SK-N-SH treated with all-trans-retinoic acid at 6 μM for 48 hours (cell line): ENCODE measurements around the gene DLAT.

ENCODE experiments used
- ATAC-seq: fragments of 200-7000 bp; cut with Tn5 transposase; 3 replicates; pipeline ENCODE4 v1.9.1; 2020; ENCODE audit warnings: mild to moderate bottlenecking, moderate library complexity
- ARNTL ChIP-seq: fragments of 450-650 bp; formaldehyde crosslinking; IDR thresholded peaks from 2 replicates; pipeline ENCODE4 v1.5.0; 2020; ENCODE audit warnings: low read depth, mild to moderate bottlenecking, moderate library complexity, borderline replicate concordance
- BACH2 ChIP-seq: fragments of 250-450 bp; sonication (Bioruptor Pico); IDR thresholded peaks from 2 replicates; pipeline ENCODE4 v1.9.0; 2021; ENCODE audit warnings: mild to moderate bottlenecking, borderline replicate concordance
- CREB5 ChIP-seq: fragments of 250-450 bp; sonication (Bioruptor Pico); IDR thresholded peaks from 2 replicates; pipeline ENCODE4 v1.5.1; 2020; ENCODE audit warnings: low read depth, mild to moderate bottlenecking, moderate library complexity
- CSDC2 ChIP-seq: fragments of 250-450 bp; sonication (Bioruptor Pico); IDR thresholded peaks from 2 replicates; pipeline ENCODE4 v1.5.0; 2020; ENCODE audit warnings: mild to moderate bottlenecking, moderate library complexity
- ESRRG ChIP-seq: fragments of 250-450 bp; sonication (Bioruptor Pico); IDR thresholded peaks from 2 replicates; pipeline ENCODE4 v1.6.1; 2021; ENCODE audit warnings: mild to moderate bottlenecking
- ISL1 ChIP-seq: fragments of 250-450 bp; sonication (Bioruptor Pico); IDR thresholded peaks from 2 replicates; pipeline ENCODE4 v2.1.2; 2022; ENCODE audit warnings: mild to moderate bottlenecking, moderate library complexity
- OSR1 ChIP-seq: fragments of 250-450 bp; sonication (Bioruptor Pico); IDR thresholded peaks from 2 replicates; pipeline ENCODE4 v1.8.0; 2022; ENCODE audit warnings: moderate library complexity, mild to moderate bottlenecking, inconsistent platforms
- POU6F1 ChIP-seq: fragments of 250-450 bp; sonication (Bioruptor Pico); IDR thresholded peaks from 2 replicates; pipeline ENCODE4 v1.8.0; 2021; ENCODE audit warnings: low read depth, mild to moderate bottlenecking, moderate library complexity, borderline replicate concordance
- PPARA ChIP-seq: fragments of 250-450 bp; sonication (Bioruptor Pico); IDR thresholded peaks from 2 replicates; pipeline ENCODE4 v1.5.0; 2020; ENCODE audit warnings: mild to moderate bottlenecking, borderline replicate concordance
- RARB ChIP-seq: fragments of 250-450 bp; sonication (Bioruptor Pico); IDR thresholded peaks from 2 replicates; pipeline ENCODE4 v1.8.0; 2021; ENCODE audit warnings: mild to moderate bottlenecking, moderate library complexity
- TCF4 ChIP-seq: fragments of 250-450 bp; sonication (Bioruptor Pico); IDR thresholded peaks from 2 replicates; pipeline ENCODE4 v1.8.0; 2021; ENCODE audit warnings: mild to moderate bottlenecking, moderate library complexity, borderline replicate concordance
- TOX ChIP-seq: fragments of 250-450 bp; sonication (Bioruptor Pico); IDR thresholded peaks from 2 replicates; pipeline ENCODE4 v1.8.0; 2021; ENCODE audit warnings: mild to moderate bottlenecking, moderate library complexity, borderline replicate concordance
- TSHZ2 ChIP-seq: fragments of 250-450 bp; sonication (Bioruptor Pico); IDR thresholded peaks from 2 replicates; pipeline ENCODE4 v1.5.0; 2020; ENCODE audit warnings: mild to moderate bottlenecking, moderate library complexity
- ZFP3 ChIP-seq: fragments of 250-450 bp; sonication (Bioruptor Pico); IDR thresholded peaks from 2 replicates; pipeline ENCODE4 v1.5.0; 2020; ENCODE audit warnings: mild to moderate bottlenecking, moderate library complexity
- ZFP30 ChIP-seq: fragments of 450-650 bp; formaldehyde crosslinking; IDR thresholded peaks from 2 replicates; pipeline ENCODE4 v1.5.0; 2022; ENCODE audit warnings: mild to moderate bottlenecking, moderate library complexity
- ZNF70 ChIP-seq: fragments of 450-650 bp; formaldehyde crosslinking; IDR thresholded peaks from 2 replicates; pipeline ENCODE4 v1.5.0; 2020; ENCODE audit warnings: mild to moderate bottlenecking, moderate library complexity
- ZNF8 ChIP-seq: fragments of 450-650 bp; formaldehyde crosslinking; IDR thresholded peaks from 2 replicates; pipeline ENCODE4 v1.5.0; 2020; ENCODE audit warnings: mild to moderate bottlenecking, moderate library complexity
- TF ChIP-seq, protein P1 (sequence below): fragments of 250-450 bp; sonication (Bioruptor Pico); IDR thresholded peaks from 2 replicates; pipeline ENCODE4 v1.5.1; 2021; ENCODE audit warnings: mild to moderate bottlenecking, moderate library complexity

Gene DLAT

DNA sequence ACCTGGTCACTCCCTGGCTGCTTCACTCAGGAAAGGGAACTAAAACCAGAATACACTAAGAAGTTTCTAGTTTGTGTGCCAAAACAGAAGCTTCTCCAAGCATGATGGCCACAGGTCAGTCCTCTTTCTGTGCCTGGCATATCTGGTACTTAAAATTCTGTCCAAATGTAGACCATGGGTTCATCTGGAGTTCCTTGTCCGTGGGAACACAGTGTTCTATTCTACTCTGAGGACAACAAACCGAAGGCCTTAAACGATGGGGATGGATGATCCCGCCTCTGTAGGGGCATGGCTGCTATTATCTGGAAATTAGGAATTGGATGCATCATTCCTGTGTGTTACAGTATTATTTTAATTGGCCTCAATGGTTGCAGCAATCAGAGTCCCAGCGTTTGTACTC, 6.1 kb upstream of the DLAT start:
- TF ChIP-seq CREB5 (CRISPR knock-in tag) (no peak), BACH2 (CRISPR knock-in tag) (no peak), RARB (CRISPR knock-in tag) (no peak), TCF4 (CRISPR knock-in tag) (no peak), OSR1 (CRISPR knock-in tag) (no peak), ZFP30 (CRISPR knock-in tag) (no peak), TOX (CRISPR knock-in tag) (no peak), PPARA (no peak), ZNF8 (no peak), ARNTL (CRISPR knock-in tag) (no peak), ESRRG (CRISPR knock-in tag) (no peak), POU6F1 (CRISPR knock-in tag) (no peak), ZFP3 (CRISPR knock-in tag) (no peak), CSDC2 (CRISPR knock-in tag) (no peak), TSHZ2 (no peak), ISL1 (CRISPR knock-in tag) (no peak), ZNF70 (CRISPR knock-in tag) (no peak)
- TF ChIP-seq, protein P1, sequence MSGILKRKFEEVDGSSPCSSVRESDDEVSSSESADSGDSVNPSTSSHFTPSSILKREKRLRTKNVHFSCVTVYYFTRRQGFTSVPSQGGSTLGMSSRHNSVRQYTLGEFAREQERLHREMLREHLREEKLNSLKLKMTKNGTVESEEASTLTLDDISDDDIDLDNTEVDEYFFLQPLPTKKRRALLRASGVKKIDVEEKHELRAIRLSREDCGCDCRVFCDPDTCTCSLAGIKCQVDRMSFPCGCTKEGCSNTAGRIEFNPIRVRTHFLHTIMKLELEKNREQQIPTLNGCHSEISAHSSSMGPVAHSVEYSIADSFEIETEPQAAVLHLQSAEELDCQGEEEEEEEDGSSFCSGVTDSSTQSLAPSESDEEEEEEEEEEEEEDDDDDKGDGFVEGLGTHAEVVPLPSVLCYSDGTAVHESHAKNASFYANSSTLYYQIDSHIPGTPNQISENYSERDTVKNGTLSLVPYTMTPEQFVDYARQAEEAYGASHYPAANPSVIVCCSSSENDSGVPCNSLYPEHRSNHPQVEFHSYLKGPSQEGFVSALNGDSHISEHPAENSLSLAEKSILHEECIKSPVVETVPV (CRISPR knock-in tag) = no peak
- ATAC-seq = no peak

DNA sequence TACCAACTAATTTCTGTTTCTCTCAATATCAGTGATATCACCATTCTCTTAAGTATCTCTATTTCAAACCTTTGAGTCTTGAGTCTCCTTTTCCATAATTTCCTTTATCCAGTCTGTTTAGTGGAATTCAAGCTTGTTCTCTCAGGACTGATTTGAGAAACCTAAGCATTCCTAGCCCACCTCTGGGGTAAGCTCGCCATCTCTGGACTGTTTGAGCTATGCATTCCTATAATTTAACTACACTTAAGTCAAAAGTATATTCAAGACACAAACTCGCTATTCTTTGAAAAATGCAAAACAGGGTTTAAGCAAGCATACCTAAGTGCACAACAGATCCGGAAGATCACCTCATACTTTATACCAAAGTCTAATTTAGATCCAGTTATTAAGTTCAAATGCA, 2.1 kb upstream of the DLAT start:
- no peak for ATAC-seq
- TF ChIP-seq PPARA (no peak), ZFP30 (CRISPR knock-in tag) (no peak), OSR1 (CRISPR knock-in tag) (no peak), TSHZ2 (no peak)
- TF ChIP-seq, protein P1 (CRISPR knock-in tag) = no peak

DNA sequence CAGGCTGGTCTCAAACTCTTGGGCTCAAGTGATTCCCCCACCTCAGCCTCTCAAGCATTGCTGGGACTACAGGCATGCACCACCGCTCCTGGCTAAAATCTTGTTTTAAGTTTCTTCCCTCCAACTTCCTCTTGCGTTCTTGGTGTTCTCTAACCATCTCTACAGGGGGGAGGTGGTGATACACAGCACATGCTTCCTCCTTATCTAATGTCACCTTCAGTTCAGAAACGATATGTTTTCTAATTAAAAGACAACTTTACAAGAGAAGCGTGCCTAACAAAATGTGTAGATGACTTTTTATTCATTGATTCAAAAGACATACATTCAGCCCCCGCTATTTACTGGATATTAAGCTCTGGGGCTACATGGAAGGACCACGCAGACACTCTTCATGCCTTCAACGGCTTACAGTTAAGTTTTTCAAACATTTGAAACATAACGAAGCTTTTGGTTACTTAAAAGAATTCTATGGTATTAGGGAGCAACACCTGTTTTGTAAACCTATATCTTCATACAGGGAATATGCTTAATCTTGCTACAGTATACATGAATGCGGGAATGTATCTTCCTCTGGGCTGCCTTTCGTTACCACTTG, 933 bp upstream of the DLAT start:
- no peak for TF ChIP-seq ZNF70 (CRISPR knock-in tag)
- no peak for TF ChIP-seq TOX (CRISPR knock-in tag)
- TF ChIP-seq BACH2 (CRISPR knock-in tag) = no peak
- TF ChIP-seq ZFP3 (CRISPR knock-in tag) = no peak
- ATAC-seq = no peak
